ENCODE measurements around the gene PNKD. TPM values are rescaled to one million over a fixed set of nuclear protein-coding genes. Genes with fewer than 3 reads are reported as not detected.
A peak's percentile ranks its signal among the peaks of the same experiment; 100 is the strongest.

PNKD gene
- total RNA-seq, 1 experiment from 2014 or later: 97.7 TPM

DNA sequence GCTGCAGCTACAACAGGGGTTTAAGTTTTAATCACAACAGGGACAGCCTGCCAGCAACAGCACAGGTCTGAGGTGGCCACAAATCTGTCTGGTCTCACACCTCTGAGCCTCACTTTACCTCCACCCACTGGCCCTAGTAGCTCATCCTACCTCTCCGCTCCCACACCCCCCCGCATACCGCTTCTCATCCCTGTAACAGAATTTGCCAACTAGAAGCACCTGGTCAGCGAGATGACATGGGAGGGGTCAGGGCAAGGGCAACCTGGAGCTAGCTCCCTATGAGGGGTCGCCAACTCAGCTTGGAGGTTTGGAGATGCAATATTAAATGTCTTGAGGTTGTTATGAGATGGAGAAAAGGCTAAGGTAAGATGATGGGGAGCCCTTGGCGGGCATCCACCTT lies 93.9 kb downstream of the PNKD start:
- Histone ChIP-seq H2AFZ (ENCODE audit: low read length) (no peak overlapping the region), H3K9me2 (replicated peaks; ENCODE audit: low read length) (no peaks in the 10 kb centered on the region)
- POLR2A ChIA-PET (ENCODE audit: unreplicated experiment): no interaction called here

DNA sequence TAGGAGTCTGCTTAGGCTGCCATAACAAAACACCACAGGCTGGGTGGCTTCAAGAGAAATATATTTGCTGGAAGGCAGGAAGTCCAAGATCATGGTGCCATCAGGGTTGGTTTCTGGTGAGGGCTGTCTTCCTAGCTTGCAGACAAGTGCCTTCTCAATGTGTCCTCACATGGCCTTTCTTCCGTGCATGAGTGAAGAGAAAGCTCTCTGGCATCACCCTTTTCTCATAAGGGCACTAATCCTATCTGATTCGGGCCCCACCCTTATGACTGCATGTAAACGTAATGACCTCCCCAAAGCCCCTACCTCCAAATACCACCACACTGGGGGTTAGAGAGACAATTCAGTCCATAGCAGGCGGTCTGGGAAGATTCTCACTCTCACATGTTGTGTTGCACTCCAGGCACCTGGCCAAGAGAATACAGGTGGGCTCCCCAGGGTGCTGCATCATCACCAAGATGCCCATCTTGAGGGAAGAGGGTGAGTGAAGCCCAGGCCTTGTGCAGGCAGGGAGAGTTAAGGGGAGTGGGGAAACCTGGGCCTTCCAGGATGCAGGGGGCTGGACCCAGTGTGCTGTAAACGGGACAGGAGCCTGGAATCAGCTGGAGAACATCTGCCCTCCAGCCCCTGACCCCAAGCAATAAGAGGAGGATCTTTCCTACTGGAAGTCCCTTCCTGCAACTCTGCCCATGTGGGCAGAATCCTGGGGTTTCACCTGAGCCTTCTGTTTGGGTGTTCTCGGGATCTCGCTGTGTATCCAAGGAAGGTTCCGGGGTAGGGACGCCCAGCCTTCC lies 96.5 kb downstream of the PNKD start:
- ChIA-PET CTCF (no interaction called here), POLR2A (ENCODE audit: unreplicated experiment) (interaction anchor here (0.6 kb wide), 1 partner anchor 97 kb away, joined by 4 read pairs; the partner anchor contains the start of genes AAMP and PNKD)
- Histone ChIP-seq H4K20me1 (ENCODE audit: low read length) (no peaks in the 10 kb centered on the region), H2AFZ (ENCODE audit: low read length) (peak overlapping the region; percentile 89), H3K36me3 (ENCODE audit: low read depth, low read length) (no peaks in the 10 kb centered on the region), H3K9me3 (ENCODE audit: low read length) (no peaks in the 10 kb centered on the region), H3K79me2 (ENCODE audit: low read length) (no peaks in the 10 kb centered on the region), H3K9me2 (replicated peaks; ENCODE audit: low read length) (no peaks in the 10 kb centered on the region), H3F3A (ENCODE audit: low read length, unreplicated experiment) (no peaks in the 10 kb centered on the region), H3K4me3 (ENCODE audit: low read length) (peak overlapping the region; percentile 71; the same call in 1 of the 2 replicates), H3K9ac (ENCODE audit: low read length) (no peak overlapping the region; the same call in 1 of the 2 replicates), H3K4me2 (ENCODE audit: low read length) (peak overlapping the region; percentile 93), H3K4me1 (ENCODE audit: insufficient read depth, low read length) (0 out of 2 replicates have a peak, but pooled peaks cover 5% of the 10 kb centered on the region), H3K27me3 (ENCODE audit: low read length) (no peaks in the 10 kb centered on the region), H3K27ac (ENCODE audit: low read length) (no peak overlapping the region)
- ATAC-seq (no peak), DNase-seq (no peak)
- no peak for TF ChIP-seq EZH2 (IDR thresholded peaks at IDR 0.05; ENCODE audit: low read length, unreplicated experiment)
- no peak for TF ChIP-seq CTCF (conservative IDR thresholded peaks at IDR 0.05; ENCODE audit: low read depth, low read length)
- no peak for TF ChIP-seq EZH2phosphoT487 (IDR thresholded peaks at IDR 0.05; ENCODE audit: borderline replicate concordance, low read length)
- intact Hi-C loops (cut with micrococcal nuclease): no loop called here
- BruUV-seq (replicated peaks): no TSS peak

More for the DNA sequence above, 93.9 kb downstream of the PNKD start:
- Histone ChIP-seq H3K27me3 (ENCODE audit: low read length) (no peaks in the 10 kb centered on the region), H3K9ac (ENCODE audit: low read length) (no peak overlapping the region), H3K79me2 (ENCODE audit: low read length) (no peaks in the 10 kb centered on the region), H3K9me3 (ENCODE audit: low read length) (no peaks in the 10 kb centered on the region), H3K36me3 (ENCODE audit: low read depth, low read length) (no peaks in the 10 kb centered on the region), H4K20me1 (ENCODE audit: low read length) (no peaks in the 10 kb centered on the region), H3K4me3 (ENCODE audit: low read length) (no peak overlapping the region), H3F3A (ENCODE audit: low read length, unreplicated experiment) (no peaks in the 10 kb centered on the region), H3K4me2 (ENCODE audit: low read length) (no peak overlapping the region), H3K27ac (ENCODE audit: low read length) (no peak overlapping the region), H3K4me1 (ENCODE audit: insufficient read depth, low read length) (0 out of 2 replicates have a peak, but pooled peaks cover 5% of the 10 kb centered on the region)
- CTCF ChIA-PET: no interaction called here
- ATAC-seq: no peak
- no peak for DNase-seq
- TF ChIP-seq EZH2phosphoT487 (IDR thresholded peaks at IDR 0.05; ENCODE audit: borderline replicate concordance, low read length): no peak
- no TSS peak for BruUV-seq (replicated peaks)
- intact Hi-C loops (cut with micrococcal nuclease): no loop called here

DNA sequence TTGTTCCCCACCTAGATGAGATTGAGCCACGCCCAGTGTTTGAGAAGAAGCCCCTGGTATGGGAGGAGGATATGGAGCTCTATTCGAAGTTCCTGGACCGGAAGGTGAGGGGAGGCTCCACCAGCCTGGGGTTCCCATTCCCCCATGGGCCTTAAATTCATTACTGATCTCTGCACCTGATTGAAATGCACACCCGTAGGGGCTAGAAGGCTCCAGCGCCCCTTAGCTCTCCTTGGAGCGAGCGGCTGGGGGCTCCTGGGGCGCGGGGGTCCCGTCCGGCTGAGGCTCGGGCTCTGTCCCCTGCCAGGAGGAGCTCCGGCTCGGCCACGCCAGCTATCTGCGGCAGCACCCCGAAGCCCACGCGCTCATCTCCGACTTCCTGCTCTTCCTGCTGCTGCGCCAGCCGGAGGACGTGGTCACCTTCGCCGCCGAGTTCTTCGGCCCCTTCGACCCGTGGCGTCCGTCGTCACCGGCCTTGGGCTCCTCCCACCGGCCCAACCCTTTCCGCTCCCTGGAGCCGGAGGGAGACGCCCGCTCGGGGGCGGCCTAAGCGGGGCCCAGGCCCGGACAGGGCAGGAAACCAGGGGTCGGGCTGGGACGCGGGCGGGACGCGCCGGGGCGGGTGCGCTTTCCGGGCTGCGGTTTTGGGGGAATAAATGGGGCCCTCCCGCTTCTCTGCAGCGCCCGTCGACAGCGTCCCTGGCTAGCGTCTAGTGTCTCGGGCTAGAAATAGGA lies 97.3 kb downstream of the PNKD start:
- TSS peak; percentile 90 for BruUV-seq (replicated peaks)
- TF ChIP-seq EZH2phosphoT487 (IDR thresholded peaks at IDR 0.05; ENCODE audit: borderline replicate concordance, low read length) (no peak), CTCF (conservative IDR thresholded peaks at IDR 0.05; ENCODE audit: low read depth, low read length) (no peak), EZH2 (IDR thresholded peaks at IDR 0.05; ENCODE audit: low read length, unreplicated experiment) (no peak)
- DNase-seq (peak; percentile 69), ATAC-seq (peak; percentile 93)
- no peaks in the 10 kb centered on the region for H3K9me3 ChIP-seq (ENCODE audit: low read length)
- intact Hi-C loops (cut with micrococcal nuclease): no loop called here
- H3K9ac ChIP-seq (ENCODE audit: low read length): peak overlapping the region; percentile 49
- no peaks in the 10 kb centered on the region for H4K20me1 ChIP-seq (ENCODE audit: low read length)
- POLR2A ChIA-PET (ENCODE audit: unreplicated experiment): interaction anchor here (0.6 kb wide), 1 partner anchor 97 kb away, joined by 4 read pairs; the partner anchor contains the start of genes AAMP and PNKD
- no peaks in the 10 kb centered on the region for H3K27me3 ChIP-seq (ENCODE audit: low read length)
- H3K4me3 ChIP-seq (ENCODE audit: low read length): peak overlapping the region; percentile 71
- no peaks in the 10 kb centered on the region for H3K79me2 ChIP-seq (ENCODE audit: low read length)
- no peak overlapping the region for H3K27ac ChIP-seq (ENCODE audit: low read length)
- CTCF ChIA-PET: interaction anchor here (0.6 kb wide), 1 partner anchor 65 kb away, joined by 5 read pairs; no protein-coding TSS in a partner anchor
- no peaks in the 10 kb centered on the region for H3F3A ChIP-seq (ENCODE audit: low read length, unreplicated experiment)
- H3K9me2 ChIP-seq (replicated peaks; ENCODE audit: low read length): no peaks in the 10 kb centered on the region
- H3K36me3 ChIP-seq (ENCODE audit: low read depth, low read length): no peaks in the 10 kb centered on the region
- peak overlapping the region; percentile 89 for H2AFZ ChIP-seq (ENCODE audit: low read length)
- 0 out of 2 replicates have a peak, but pooled peaks cover 5% of the 10 kb centered on the region for H3K4me1 ChIP-seq (ENCODE audit: insufficient read depth, low read length)
- peak overlapping the region; percentile 93 for H3K4me2 ChIP-seq (ENCODE audit: low read length)
